Activated T-helper 1 cell treated with anti-CD3 and anti-CD28 coated beads, Interleukin-12 subunit alpha, Interleukin-12 subunit beta, Interleukin-2, Interleukin-4 antibody, amounts not matched to agents 30 ng/mL and 10 ng/mL and 1 ng/mL, durations not matched to agents 14 hours and 24 hours and 36 hours (primary cell): ENCODE results near the gene CREB5. TPM values are rescaled to one million over a fixed set of nuclear protein-coding genes. Genes with fewer than 3 reads are reported as not detected.

Source experiments
- DNase-seq: peaks from one replicate; pipeline ENCODE4 v3.0.0; 2021; ENCODE audit warnings: low spot score
- H3K27ac Mint-ChIP-seq: one replicate; pipeline ENCODE4 v1.8.0; 2021; ENCODE audit warnings: mild to moderate bottlenecking, mixed read lengths
- H3K27me3 Mint-ChIP-seq: one replicate; pipeline ENCODE4 v1.8.0; 2022; ENCODE audit warnings: mild to moderate bottlenecking, moderate library complexity, mixed read lengths; ENCODE audit not compliant: insufficient read depth
- H3K36me3 Mint-ChIP-seq: one replicate; pipeline ENCODE4 v1.8.0; 2021; ENCODE audit warnings: low read depth, mixed read lengths
- H3K4me1 Mint-ChIP-seq: one replicate; pipeline ENCODE4 v1.8.0; 2021; ENCODE audit warnings: low read depth, mixed read lengths
- H3K4me3 Mint-ChIP-seq: one replicate; pipeline ENCODE4 v1.8.0; 2021; ENCODE audit warnings: mild to moderate bottlenecking, moderate library complexity, mixed read lengths
- H3K9me3 Mint-ChIP-seq: one replicate; pipeline ENCODE4 v1.8.0; 2021; ENCODE audit warnings: mixed read lengths
- intact Hi-C: fragments of 100-400 bp; cut with micrococcal nuclease; formaldehyde crosslinking; loops from one replicate; pipeline ENCODE4 v1.15.1; 2024
- total RNA-seq: library from RNA; stranded (reverse); gene quantifications from 2 replicates; pipeline ENCODE4 v1.2.3, GENCODE V29; 2022

CREB5 gene
- total RNA-seq, 1 donor from 2014 or later, result not detected

GRCh38 chr7:28613262-28613661 lies 200.9 kb downstream of the CREB5 start:
- Mint-ChIP-seq H3K4me3 (no peak overlapping the region), H3K27ac (no peak overlapping the region), H3K9me3 (no peaks in the 10 kb centered on the region), H3K4me1 (no peaks in the 10 kb centered on the region), H3K27me3 (no peaks in the 10 kb centered on the region), H3K36me3 (no peaks in the 10 kb centered on the region)
- no peak for DNase-seq
- intact Hi-C loops, result no loop called here

- intact Hi-C loops, result no loop called here
- Mint-ChIP-seq H3K27ac (no peak overlapping the region), H3K4me3 (no peak overlapping the region), H3K4me1 (no peaks in the 10 kb centered on the region), H3K9me3 (no peaks in the 10 kb centered on the region), H3K36me3 (no peaks in the 10 kb centered on the region), H3K27me3 (no peaks in the 10 kb centered on the region)
- no peak for DNase-seq
Observed at GRCh38 chr7:28615091-28615490, 202.8 kb downstream of the CREB5 start.

- DNase-seq, result no peak
- intact Hi-C loops, result no loop called here
- Mint-ChIP-seq H3K36me3 (no peaks in the 10 kb centered on the region), H3K27me3 (no peaks in the 10 kb centered on the region), H3K27ac (no peak overlapping the region), H3K4me1 (no peaks in the 10 kb centered on the region), H3K4me3 (no peak overlapping the region), H3K9me3 (no peaks in the 10 kb centered on the region)
Observed at GRCh38 chr7:28617308-28617880, 205.1 kb downstream of the CREB5 start.

- intact Hi-C loops, result no loop called here
- no peak for DNase-seq
- Mint-ChIP-seq H3K4me1 (no peaks in the 10 kb centered on the region), H3K36me3 (no peaks in the 10 kb centered on the region), H3K4me3 (no peak overlapping the region), H3K27ac (no peak overlapping the region), H3K27me3 (no peaks in the 10 kb centered on the region), H3K9me3 (no peaks in the 10 kb centered on the region)
Observed at GRCh38 chr7:28618383-28618782, 206.1 kb downstream of the CREB5 start.

- no peak for DNase-seq
- no peaks in the 10 kb centered on the region for H3K4me1 Mint-ChIP-seq
Observed at GRCh38 chr7:28619256-28619655, 206.9 kb downstream of the CREB5 start.

GRCh38 chr7:28621369-28621841 lies 209.1 kb downstream of the CREB5 start:
- Mint-ChIP-seq H3K4me3 (no peak overlapping the region), H3K27me3 (no peaks in the 10 kb centered on the region)

More at GRCh38 chr7:28619256-28619655, 206.9 kb downstream of the CREB5 start:
- no peaks in the 10 kb centered on the region for H3K9me3 Mint-ChIP-seq
- H3K36me3 Mint-ChIP-seq, result no peaks in the 10 kb centered on the region
- no peak overlapping the region for H3K27ac Mint-ChIP-seq
- no peak overlapping the region for H3K4me3 Mint-ChIP-seq
- intact Hi-C loops, result no loop called here
- H3K27me3 Mint-ChIP-seq, result no peaks in the 10 kb centered on the region

GRCh38 chr7:28623105-28623730 lies 210.9 kb downstream of the CREB5 start:
- no peaks in the 10 kb centered on the region for H3K27me3 Mint-ChIP-seq
- H3K9me3 Mint-ChIP-seq, result no peaks in the 10 kb centered on the region
- intact Hi-C loops, result no loop called here
- no peaks in the 10 kb centered on the region for H3K4me1 Mint-ChIP-seq
- no peaks in the 10 kb centered on the region for H3K36me3 Mint-ChIP-seq
- no peak for DNase-seq
- no peak overlapping the region for H3K4me3 Mint-ChIP-seq
- no peak overlapping the region for H3K27ac Mint-ChIP-seq

More at GRCh38 chr7:28621369-28621841, 209.1 kb downstream of the CREB5 start:
- H3K27ac Mint-ChIP-seq, result no peak overlapping the region
- H3K4me1 Mint-ChIP-seq, result no peaks in the 10 kb centered on the region
- no peaks in the 10 kb centered on the region for H3K36me3 Mint-ChIP-seq
- no peaks in the 10 kb centered on the region for H3K9me3 Mint-ChIP-seq
- intact Hi-C loops, result no loop called here
- no peak for DNase-seq

- intact Hi-C loops, result no loop called here
- H3K4me3 Mint-ChIP-seq, result no peak overlapping the region
Observed at GRCh38 chr7:28623863-28624262, 211.5 kb downstream of the CREB5 start.

GRCh38 chr7:28625432-28625831 lies 213.1 kb downstream of the CREB5 start:
- no peaks in the 10 kb centered on the region for H3K9me3 Mint-ChIP-seq
- no peak for DNase-seq
- intact Hi-C loops, result loop anchor here (5.0 kb wide), 1 partner anchor 328 kb away; no protein-coding TSS in a partner anchor
- H3K36me3 Mint-ChIP-seq, result no peaks in the 10 kb centered on the region
- no peak overlapping the region for H3K27ac Mint-ChIP-seq
- no peaks in the 10 kb centered on the region for H3K4me1 Mint-ChIP-seq
- peaks cover 6% of the 10 kb centered on the region for H3K27me3 Mint-ChIP-seq
- H3K4me3 Mint-ChIP-seq, result no peak overlapping the region

More at GRCh38 chr7:28623863-28624262, 211.5 kb downstream of the CREB5 start:
- H3K27me3 Mint-ChIP-seq, result peaks cover 4% of the 10 kb centered on the region
- H3K27ac Mint-ChIP-seq, result no peak overlapping the region
- no peaks in the 10 kb centered on the region for H3K36me3 Mint-ChIP-seq
- no peaks in the 10 kb centered on the region for H3K9me3 Mint-ChIP-seq
- H3K4me1 Mint-ChIP-seq, result no peaks in the 10 kb centered on the region
- DNase-seq, result no peak

- Mint-ChIP-seq H3K27me3 (peaks cover 6% of the 10 kb centered on the region), H3K9me3 (no peaks in the 10 kb centered on the region), H3K36me3 (no peaks in the 10 kb centered on the region), H3K4me3 (no peak overlapping the region), H3K4me1 (no peaks in the 10 kb centered on the region), H3K27ac (no peak overlapping the region)
- no peak for DNase-seq
- intact Hi-C loops, result loop anchor here (1.0 to 5.0 kb wide), 3 partner anchors 237 to 1429 kb away; no protein-coding TSS in a partner anchor
Observed at GRCh38 chr7:28626221-28626620, 213.9 kb downstream of the CREB5 start.

GRCh38 chr7:28626624-28627262 lies 214.4 kb downstream of the CREB5 start:
- Mint-ChIP-seq H3K27ac (no peak overlapping the region), H3K9me3 (no peaks in the 10 kb centered on the region), H3K4me3 (no peak overlapping the region), H3K4me1 (no peaks in the 10 kb centered on the region), H3K36me3 (no peaks in the 10 kb centered on the region), H3K27me3 (peaks cover 6% of the 10 kb centered on the region)
- intact Hi-C loops, result loop anchor here (1.0 to 5.0 kb wide), 3 partner anchors 237 to 1430 kb away; no protein-coding TSS in a partner anchor
- no peak for DNase-seq

GRCh38 chr7:28627263-28627653 lies 214.9 kb downstream of the CREB5 start:
- intact Hi-C loops, result loop anchor here (2.0 to 5.0 kb wide), 2 partner anchors 330 to 1430 kb away; no protein-coding TSS in a partner anchor
- no peak for DNase-seq
- H3K27ac Mint-ChIP-seq, result no peak overlapping the region
- H3K4me1 Mint-ChIP-seq, result no peaks in the 10 kb centered on the region
- no peak overlapping the region for H3K4me3 Mint-ChIP-seq
- H3K9me3 Mint-ChIP-seq, result no peaks in the 10 kb centered on the region
- peaks cover 6% of the 10 kb centered on the region for H3K27me3 Mint-ChIP-seq
- H3K36me3 Mint-ChIP-seq, result no peaks in the 10 kb centered on the region

- H3K4me3 Mint-ChIP-seq, result no peak overlapping the region
- no peak overlapping the region for H3K27ac Mint-ChIP-seq
- DNase-seq, result no peak
- no peaks in the 10 kb centered on the region for H3K9me3 Mint-ChIP-seq
- intact Hi-C loops, result loop anchor here (2.0 to 5.0 kb wide), 2 partner anchors 331 to 1431 kb away; no protein-coding TSS in a partner anchor
- H3K4me1 Mint-ChIP-seq, result no peaks in the 10 kb centered on the region
- H3K27me3 Mint-ChIP-seq, result peaks cover 8% of the 10 kb centered on the region
- no peaks in the 10 kb centered on the region for H3K36me3 Mint-ChIP-seq
Observed at GRCh38 chr7:28627896-28628295, 215.6 kb downstream of the CREB5 start.
